Keratinocyte (primary cell): ENCODE results near the gene EHMT1. TPM values are rescaled to one million over a fixed set of nuclear protein-coding genes. Genes with fewer than 3 reads are reported as not detected.

Experiments used
- polyA plus RNA-seq, 5 experiments: library from polyadenylated mRNA; depleted of rRNA in 3 of 5; stranded (reverse) in 3 of 5; stranded (forward) in 1 of 5; unstranded in 1 of 5; fragments of >200 nt; gene quantifications; 1 replicate in 1 of 5; 2 replicates in 3 of 5; 3 replicates in 1 of 5; pipeline versions ENCODE4 v1.2.1 to v1.2.3, GENCODE V29; 2011 to 2012; ENCODE audit warnings: missing spikeins in 2 of 5, low read depth in 1 of 5, low replicate concordance in 1 of 5
- small RNA-seq, 3 experiments: library from RNA; depleted of rRNA; stranded (forward); fragments of <200 nt; gene quantifications; one replicate each; pipeline ENCODE3, GENCODE V24; 2012; ENCODE audit warnings: low read depth in 3 of 3, low replicate concordance in 1 of 3; ENCODE audit not compliant: insufficient read length in 3 of 3

EHMT1 gene
- polyA plus RNA-seq, 1 donor (not counting 4 experiments of a cell fraction or from before 2014, with no cell fraction given), result 25.9 TPM

Small RNAs within 50 kb of the gene (small RNA-seq; reads per million reads assigned to genes)
- gene MIR602 (0 reads per million in 3 experiments), gene RF00017 (0 reads per million in 3 experiments)

Other genes starting within 250 kb of the EHMT1 start
- 1.5 to 5.4 TPM (median 1.9 TPM) in 3 replicates for gene EXD3, start 195.8 kb upstream of the EHMT1 start, polyA plus RNA-seq
- 0.07 to 0.33 TPM (median 0.09 TPM) in 3 replicates for gene NOXA1, start 195.6 kb upstream of the EHMT1 start, polyA plus RNA-seq
- gene ENTPD8, start 177.6 kb upstream of the EHMT1 start, polyA plus RNA-seq, result not detected in 3 replicates
- 29.5 to 46.6 TPM (median 33.1 TPM) in 3 replicates for gene NSMF, start 159.7 kb upstream of the EHMT1 start, polyA plus RNA-seq
- 0.17 to 0.34 TPM (median 0.18 TPM) in 3 replicates for gene PNPLA7, start 68.6 kb upstream of the EHMT1 start, polyA plus RNA-seq
- gene MRPL41, start 67.1 kb upstream of the EHMT1 start, polyA plus RNA-seq, result 18.1 to 33.0 TPM (median 21.0 TPM) in 3 replicates
- gene DPH7, start 40.1 kb upstream of the EHMT1 start, polyA plus RNA-seq, result 25.3 to 32.4 TPM (median 26.2 TPM) in 3 replicates
- 25.8 to 28.1 TPM (median 27.8 TPM) in 3 replicates for gene ZMYND19, start 28.5 kb upstream of the EHMT1 start, polyA plus RNA-seq
- 94.7 to 163 TPM (median 102 TPM) in 3 replicates for gene ARRDC1, start 13.3 kb upstream of the EHMT1 start, polyA plus RNA-seq